ENCODE data around the gene ITPRIPL2.

GRCh38 chr16:19128454-19129200, 14.9 kb downstream of the ITPRIPL2 start:
- TF ChIP-seq POLR2AphosphoS5 (IDR thresholded peaks at IDR 0.05), result no peak
- no peak for TF ChIP-seq EP300 (IDR thresholded peaks at IDR 0.05; ENCODE audit: low read depth)

Data from transverse colon (tissue), 3 donors.